HG03442 (cell line): ENCODE data around the gene SRGAP2C.
"Not testable (repeated sequence)": the region's sequence is repeated elsewhere in the genome, so short reads cannot be mapped to it uniquely, and the experiment has no call there.

Experiments used
- ATAC-seq: cut with Tn5 transposase; IDR thresholded peaks from one replicate; pipeline ENCODE4 v1.9.1; 2021; ENCODE audit warnings: mild to moderate bottlenecking, moderate library complexity; ENCODE audit not compliant: unreplicated experiment

Gene SRGAP2C

DNA sequence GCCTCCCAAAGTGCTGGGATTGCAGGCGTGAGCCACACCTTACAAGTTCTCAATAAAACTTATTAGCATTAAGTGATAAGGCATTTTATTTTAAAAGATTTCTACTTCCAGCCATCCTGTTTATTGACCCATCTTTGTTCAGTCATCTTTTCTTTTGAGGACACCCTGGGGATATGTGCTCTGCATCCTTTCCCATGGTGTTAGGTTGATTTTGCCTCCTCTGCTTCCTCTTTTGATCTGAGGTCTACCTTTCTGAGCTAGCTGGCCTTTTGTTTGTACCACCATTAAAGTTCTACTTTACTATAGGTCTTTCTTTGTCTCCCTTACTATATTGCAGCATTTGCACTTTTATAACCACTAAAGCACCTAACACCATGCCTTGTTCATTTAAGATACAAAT is 136.9 kb downstream of the SRGAP2C start:
- ATAC-seq: not testable (repeated sequence)

DNA sequence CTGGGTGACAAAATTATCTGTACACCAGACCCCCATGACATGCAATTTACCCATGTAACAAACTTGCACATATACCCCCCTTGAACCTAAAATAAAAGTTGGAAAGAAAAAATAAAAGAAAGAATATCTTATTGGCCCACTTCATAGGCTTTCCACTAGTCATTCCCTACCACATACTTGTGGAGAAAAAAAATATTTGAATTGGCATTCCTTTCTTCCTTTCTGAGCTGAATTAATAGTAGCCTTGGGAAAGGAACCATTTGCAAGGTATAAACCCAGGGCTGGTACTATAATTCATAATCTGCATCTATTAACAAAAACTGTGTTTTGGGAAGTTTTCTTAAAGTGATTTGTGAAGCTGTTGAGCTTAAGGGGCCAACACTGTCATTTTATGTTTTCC is 140.0 kb downstream of the SRGAP2C start:
- not testable (repeated sequence) for ATAC-seq

DNA sequence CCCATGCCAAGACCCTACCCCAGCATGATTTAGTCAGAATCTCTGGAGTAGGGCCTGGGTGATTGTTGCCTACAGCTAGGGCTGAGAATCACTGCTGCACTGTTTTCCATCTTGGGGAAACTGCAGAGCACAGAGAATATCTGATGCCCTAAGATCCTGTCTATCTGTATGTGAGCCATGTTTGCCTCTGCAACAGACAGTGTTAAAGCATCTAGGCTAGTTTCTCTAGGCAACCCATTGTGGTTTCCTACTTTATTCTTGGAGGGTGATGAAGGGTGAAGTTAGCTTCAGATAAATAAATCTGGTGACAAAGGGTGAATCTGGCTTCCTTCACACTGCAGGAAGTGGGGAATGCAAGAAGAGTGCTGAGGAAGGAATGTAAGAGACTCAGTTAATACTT is 147.4 kb downstream of the SRGAP2C start:
- not testable (repeated sequence) for ATAC-seq

DNA sequence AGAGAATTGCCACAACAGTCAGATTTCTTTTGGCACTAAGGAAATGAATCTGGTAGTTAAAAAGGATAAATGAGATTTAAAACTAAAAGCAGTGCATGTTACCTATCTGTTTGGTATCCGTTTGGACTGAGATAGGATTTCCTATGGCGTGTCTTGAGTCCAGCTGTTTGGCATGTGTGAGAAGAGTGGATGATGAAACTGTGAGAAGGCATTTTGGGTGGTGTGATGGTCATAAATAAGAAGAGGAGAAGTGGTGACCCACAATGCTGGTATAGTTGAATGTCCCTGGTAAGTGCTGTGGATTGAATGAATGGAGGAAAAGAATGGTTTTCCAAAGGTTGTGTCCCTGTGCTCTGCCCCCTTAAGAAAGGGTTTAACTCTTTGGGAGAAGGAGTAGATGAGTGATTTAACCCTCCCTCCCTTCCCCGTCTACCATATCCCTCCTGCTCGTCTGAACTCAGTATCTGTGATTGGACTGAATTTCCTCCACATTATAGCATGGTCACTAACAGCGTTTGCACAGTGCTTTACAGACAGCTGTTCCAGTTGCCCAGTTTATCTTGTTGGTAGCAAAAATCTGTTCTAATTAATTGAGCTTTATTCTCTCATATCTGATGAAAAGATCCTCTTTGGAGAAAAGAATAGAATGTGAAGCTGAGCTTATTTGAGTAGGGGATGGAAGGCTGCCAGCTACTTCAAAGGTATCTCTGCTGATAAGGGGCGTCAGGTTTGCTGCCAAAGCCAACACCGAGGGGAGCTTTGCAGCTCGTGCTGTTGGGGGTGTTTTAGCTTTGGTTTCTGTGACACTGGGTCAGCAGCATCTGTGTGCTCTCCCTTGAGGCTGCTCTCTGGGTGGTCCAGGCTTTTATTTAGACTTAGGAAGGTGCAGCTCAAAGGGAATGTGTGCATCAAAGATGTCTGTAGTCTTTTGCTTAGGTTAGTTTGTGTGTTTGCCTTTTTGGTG is 148.1 kb downstream of the SRGAP2C start:
- ATAC-seq: not testable (repeated sequence)

DNA sequence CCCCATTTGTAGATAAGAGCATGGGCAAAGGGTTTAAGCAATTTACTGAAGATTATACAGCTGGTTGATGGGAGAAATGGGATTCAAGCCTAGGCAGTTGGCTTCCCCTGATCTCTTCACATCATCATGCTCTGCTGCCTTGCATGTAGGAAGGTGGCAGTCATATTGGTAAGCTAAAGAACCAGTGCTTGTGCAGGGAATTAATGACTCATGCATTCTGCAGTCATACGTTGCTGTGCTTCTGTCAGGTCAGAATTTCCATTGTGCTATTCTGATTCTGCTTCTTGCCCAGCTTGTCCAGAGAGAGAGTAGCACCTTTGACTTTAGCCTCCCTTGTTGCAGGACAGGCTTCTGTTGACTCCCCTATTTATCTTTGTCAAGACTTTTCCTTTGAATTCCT is 153.2 kb downstream of the SRGAP2C start:
- ATAC-seq: peak; percentile 76

DNA sequence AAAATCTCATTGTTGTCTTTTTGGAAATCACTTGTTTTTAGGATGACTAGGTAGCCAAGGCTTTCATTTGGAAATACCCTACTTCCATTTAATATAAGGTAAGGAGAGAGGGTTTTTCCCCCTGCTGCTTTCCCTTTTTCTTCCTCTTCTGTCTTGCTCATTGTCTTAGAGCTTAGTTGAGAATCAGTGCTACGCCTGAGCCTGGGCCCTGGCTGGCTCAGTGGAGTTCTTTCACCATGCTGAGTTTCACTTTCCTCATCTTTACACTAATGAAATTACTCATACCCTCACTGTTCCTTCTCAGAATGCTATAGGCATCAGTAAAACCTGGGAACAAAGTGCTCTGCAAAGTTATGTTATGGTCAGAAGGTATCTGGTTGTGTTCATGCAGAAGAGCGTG is 154.8 kb downstream of the SRGAP2C start:
- ATAC-seq: peak; percentile 75

DNA sequence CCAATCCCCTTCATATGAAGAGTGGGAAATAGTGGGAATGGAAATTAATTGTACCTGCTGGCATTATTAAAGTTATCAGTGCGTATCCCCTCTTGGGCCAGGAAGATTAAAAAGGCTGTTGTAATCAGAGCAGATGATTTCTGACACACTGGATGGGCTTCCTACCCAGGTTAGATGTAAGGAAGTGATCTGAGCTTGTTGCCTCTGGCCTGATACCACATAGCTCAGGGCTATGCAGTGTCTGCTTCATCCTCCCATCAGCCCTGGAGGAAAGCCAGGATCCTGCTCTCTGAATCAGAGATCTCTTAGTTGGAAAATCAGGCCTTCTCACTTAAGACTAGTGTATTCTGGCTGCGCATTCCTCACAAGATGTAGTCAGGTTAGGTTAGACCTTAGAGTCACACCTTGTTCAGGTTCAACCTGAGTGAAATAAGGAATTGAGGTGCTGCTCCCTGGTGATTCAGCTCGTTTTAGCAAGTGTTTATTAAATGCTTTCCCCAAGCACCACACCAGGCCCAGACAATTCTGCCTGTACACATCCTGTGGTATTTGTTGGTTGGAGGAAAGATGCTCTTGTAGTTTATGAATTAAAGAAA is 158.6 kb downstream of the SRGAP2C start:
- not testable (repeated sequence) for ATAC-seq

DNA sequence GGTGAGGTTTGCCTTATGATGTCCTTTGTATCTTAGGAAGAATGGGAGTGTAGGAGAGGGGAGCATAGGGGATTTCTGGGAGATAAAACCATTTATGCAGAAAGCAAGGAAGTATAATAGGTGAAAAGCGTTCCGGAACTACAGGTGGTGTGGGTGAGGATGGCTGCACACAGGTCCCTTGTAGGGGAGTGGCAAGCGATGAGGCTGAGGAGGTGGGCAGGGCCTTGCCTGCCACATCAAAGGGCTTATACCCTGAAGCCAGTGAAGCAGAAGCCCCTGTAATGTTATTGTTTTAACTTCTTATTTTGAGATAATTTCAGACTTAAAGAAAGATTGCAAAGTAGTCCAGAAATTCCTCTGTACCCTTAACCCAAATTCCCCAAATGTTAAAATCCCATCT is 159.6 kb downstream of the SRGAP2C start:
- ATAC-seq: not testable (repeated sequence)

DNA sequence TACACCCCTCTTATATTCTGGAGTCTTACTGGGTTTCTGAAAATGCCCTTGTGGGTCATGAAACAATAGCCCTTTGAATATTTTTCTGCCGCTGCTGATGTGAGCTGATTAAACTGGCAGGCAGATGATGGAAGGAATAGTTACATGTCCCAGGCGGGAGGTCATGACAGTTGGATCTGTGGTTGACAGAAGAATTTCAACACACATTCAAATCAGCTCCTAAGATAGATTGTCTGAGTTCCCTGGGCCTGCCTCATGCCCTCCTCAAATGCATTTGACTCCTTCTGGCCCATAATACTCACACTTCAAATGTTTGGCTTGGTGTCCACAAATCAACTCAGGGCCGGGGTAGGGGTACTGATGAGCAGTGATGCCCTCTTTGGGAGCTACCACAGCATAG is 161.9 kb downstream of the SRGAP2C start:
- ATAC-seq: not testable (repeated sequence)

DNA sequence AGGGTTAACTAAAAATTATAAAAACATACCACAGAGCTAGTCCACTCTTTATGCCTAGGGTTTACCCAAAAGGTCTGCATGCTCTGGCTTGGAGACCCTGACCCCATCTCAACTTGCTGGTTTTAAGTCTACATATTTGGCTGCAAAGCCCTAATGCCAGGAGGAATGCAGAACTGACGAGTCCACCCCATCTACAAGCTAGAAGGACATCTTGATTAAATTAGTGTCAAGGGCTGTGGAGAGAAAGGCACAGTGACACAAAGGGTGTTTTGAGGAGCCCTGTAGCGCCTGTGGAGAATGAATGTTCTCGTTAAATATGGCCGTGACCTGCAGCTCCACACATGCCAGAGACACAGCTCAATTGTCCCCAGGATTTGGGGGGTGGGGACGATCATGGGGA is 162.7 kb downstream of the SRGAP2C start:
- not testable (repeated sequence) for ATAC-seq

DNA sequence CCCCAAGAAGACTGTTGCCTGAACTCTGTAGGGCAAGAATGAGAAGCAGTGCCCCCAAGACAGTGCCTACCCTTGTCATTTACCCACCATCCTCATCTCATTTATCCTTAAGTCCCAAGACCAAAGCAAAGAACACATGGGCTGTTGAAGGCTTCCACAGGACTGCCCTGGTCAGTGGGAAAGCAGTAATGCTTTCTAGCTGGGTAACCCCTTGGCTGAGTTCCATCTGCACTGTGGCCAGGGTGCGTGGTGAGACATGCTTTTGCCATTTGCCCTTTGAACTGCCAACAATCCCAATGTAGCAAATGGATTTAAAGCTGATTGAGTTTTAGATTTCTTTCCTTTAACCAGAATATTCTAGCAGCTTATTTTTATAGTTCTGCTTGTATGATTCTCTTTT is 163.3 kb downstream of the SRGAP2C start:
- not testable (repeated sequence) for ATAC-seq

DNA sequence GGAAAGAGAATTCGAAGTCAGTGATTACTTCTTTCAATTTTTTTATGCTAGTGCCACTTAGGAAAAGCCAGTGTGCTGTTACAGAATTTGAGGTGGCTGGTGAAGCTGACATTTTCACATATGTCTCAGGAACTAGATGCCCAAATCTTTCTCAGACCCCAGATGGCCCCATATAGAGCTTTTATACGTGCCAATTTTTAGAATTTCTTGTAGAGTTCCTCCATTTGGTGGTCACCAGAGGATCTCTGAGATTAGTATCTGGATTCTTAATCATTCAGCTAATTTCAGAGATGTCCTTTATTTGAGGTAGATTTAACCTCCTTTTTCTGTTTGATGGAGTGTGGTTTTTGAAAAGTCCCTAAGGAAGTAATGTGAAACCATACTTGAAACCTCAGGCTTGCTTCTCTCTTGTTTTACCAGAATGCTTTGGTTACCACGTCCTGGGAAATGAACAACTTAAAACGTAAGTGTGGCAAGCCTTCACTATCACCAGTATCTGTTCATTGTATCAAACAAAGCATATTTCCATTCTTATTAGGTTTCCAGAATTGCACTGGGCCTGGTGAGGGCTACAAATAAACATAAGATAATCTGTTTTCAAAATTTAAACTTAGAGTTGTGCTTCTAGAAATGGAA is 164.7 kb downstream of the SRGAP2C start:
- ATAC-seq: not testable (repeated sequence)

DNA sequence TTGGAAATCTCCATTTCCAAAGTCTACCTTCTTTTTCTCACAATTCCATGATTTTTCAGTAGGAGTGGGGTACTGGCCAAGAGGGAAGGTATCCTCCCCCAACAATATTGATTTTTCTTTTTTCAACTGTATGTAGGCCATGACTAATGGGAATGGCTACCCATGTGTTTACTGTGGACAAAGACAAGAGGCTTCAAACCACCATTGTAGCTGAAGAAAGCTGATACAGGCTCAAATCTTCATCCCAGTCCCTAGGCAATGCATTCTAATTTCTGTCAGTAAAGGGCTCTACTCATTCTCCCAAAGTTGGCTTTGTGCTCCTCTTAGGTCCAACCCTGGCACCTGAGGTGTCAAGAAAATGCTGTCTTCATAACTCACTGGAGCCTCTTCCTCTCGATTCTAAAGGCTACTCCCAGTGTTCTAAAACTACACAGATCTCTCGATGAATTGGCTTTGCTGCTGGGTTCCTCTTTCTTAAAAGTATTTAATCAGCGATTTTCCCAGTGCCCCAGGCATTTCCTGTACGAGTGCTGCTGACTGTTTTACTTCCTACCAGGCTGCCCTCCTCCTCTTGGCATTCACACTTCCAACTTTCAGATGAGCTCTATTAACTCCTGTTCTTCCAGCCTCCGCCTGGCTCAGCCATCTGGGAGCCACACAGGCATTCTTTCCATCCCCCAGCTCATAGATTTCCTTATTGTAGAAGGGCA is 171.1 kb downstream of the SRGAP2C start:
- not testable (repeated sequence) for ATAC-seq

DNA sequence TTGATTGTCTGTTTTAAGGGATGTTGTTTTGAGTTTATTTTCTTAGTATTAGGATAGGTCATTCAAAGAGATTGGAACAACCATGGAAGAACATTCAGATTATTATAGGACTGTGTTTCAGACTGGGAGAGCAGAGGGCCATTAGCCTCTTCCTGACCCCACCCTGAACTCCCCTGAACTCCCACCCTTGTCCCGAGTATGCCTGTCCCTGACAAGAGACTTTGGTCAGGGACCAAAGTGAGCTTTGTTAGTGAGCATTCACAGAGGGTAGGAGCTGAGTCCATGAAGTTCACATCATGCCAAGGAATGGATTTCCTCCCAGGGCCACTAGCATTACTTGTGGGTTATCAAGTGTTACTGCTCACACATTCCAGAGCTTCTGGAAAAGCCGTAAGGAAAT is 172.0 kb downstream of the SRGAP2C start:
- not testable (repeated sequence) for ATAC-seq

DNA sequence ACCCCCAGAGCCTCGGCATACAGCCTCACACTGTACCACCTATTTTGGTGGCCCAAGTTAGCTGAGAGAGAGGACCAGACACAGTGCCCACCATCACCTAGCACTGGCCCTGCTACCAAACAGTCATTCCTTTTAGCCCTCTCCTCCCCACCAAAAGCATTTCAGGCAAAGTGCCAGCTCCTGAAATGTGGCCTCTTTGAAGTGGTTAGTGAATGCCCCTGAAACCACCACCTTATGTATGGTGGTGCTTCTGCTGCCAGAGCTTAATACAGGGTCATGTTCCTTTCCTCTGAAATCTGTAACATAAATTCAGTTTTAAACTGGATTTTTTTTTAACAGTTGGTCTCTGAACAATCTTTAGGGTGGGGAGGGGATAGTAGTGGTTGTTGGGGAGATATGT is 175.8 kb downstream of the SRGAP2C start:
- ATAC-seq: not testable (repeated sequence)

DNA sequence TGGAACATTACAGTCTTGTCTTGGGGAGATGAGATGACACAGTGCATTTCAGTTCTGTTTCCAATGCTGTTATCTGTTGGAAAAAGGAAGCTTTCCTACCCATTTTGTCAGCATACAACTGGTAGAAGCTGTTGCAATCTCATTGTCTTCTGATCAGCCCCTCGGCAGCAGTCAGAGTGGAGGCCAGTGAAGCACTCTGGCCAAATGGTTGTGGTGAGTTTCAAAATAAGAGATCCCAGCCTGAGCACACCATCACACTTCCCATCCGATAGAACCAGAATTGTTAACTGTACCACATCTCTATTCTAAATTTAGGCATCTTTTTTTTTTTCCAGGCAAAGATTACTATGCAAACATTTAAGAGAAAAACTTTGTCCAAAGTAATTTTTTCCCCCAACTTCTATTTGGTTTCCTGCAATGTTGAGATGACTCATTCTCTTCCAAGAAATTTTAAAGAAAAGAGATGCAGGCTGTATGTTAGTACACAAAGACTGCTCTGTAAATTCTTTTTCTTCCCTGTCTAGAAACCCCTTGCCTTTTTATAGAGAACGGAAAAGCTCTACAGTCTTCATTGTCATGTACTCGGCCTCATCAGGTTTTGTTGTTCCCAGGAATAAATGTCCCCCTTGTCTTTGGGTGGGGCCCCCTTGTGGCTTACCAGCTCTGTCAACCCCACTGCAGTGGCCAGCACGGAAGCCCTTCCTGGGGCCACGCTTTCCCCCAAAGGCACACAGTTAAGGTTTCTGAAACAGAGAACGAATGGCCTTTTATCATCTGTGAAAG is 176.9 kb downstream of the SRGAP2C start:
- ATAC-seq: not testable (repeated sequence)

DNA sequence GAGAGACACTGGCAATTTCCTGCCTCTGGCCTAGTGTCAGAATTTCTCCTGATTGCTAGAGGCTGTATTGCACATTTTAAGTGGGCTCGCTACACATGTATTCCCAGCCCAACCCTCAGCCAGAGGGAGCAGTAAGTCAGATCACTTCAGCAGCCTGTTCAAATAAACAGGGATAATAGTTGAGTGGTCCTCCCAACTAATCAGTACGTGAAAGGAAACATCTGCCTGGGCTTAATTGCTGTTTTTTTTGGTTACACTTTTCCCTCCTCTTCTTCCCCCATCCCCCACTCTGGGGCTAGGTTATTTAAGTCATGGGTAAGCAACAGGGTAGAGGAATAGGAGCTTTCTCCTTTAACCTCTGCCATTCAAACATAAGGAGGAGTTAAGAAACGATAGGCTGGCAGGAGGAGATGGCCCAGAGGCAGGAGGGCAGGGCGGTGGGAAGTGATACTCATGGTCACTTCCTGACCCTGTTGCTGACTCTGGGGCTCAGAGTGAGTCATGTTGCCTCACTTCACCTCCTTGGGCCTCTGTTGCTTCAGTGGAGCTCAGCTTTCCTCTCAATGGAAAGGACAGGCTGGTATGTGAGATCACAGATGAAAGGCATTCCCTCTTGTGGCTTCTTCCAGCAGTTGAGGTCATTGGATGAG is 177.6 kb downstream of the SRGAP2C start:
- peak; percentile 41 for ATAC-seq

DNA sequence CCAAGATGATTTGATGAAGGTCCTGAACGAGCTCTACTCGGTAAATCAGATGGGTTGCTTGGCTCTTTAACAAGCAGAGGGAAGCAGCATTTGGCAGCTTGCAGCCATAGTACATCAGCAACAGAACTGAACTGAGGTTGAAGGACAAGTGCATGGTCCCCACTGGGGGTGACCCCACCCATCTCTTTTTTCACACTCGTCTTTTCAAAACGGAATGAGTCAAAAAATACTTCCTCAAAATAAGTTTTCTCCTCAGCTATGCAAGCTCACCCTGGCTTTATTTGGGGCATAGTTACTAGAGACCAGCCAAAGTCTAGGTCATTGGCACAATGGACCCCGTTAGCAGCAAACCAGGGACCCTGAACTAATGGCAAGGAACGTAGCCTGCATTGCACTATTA is 180.5 kb downstream of the SRGAP2C start:
- not testable (repeated sequence) for ATAC-seq

DNA sequence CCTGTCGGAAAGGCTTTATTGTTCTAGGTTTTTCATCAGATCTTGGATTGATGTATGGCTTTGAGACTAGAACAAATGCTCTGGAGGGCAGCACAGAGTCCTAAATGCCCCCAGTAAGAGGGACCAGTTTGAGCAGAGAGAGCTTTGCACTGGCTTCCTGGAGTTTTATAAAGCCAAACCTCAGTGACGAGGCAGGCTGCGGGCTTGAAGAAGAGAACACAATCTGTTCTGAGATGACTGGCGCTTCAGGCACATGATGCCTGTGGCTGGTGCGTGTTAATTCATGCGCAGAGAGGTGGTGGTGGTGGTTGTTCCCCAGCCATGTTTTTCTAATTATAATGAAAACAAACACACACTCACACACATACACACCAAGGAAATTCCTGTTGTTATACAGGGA is 180.9 kb downstream of the SRGAP2C start:
- peak; percentile 74 for ATAC-seq

DNA sequence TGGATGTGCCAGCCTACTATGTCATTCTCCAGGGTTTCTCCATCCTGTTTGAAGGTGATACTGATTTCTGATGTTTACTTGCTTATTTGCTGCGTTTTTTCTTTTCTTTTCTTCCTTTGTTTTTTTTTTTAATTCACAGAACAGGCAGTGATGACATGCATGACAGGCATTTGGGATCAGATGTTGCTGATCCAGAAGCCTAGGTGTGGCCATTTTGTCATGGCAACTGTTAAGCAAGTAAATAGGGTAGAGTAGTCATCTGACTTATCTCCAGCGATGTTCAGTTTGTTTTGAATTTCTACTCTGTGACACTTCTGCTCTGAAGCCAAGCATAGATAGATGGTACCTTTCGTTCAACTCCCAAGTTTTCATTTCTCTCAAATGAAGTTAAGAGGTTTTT is 181.4 kb downstream of the SRGAP2C start:
- not testable (repeated sequence) for ATAC-seq
